GM12801 (cell line): ENCODE results near the gene KLK5.

Experiments used
- TF ChIP-seq, protein P1 (sequence below): IDR thresholded peaks from one replicate; pipeline ENCODE4 v1.5.1; 2011; ENCODE audit warnings: control low read depth; ENCODE audit not compliant: insufficient read length; ENCODE audit errors: extremely low read depth

The KLK5 gene

DNA sequence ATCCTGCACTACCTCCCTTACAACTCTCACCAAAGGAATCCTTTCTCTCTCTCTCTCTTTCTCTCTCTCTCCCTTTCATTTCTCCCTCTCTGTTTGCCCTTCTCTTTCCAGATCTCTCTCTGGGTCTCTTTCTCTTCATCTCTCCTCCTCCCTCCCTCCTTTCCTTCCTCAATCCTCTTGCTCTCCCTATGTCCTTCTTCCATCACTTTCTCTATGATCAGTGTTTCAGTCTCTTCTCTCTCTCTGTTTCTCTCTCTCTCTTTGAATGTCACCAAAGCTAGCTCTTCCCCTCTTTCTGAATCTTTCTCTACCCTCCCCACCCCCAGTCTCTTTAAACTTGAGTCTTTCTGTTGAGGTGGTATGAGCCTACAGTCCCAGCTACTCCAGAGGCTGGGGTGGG is 21.8 kb downstream of the KLK5 start:
- TF ChIP-seq, protein P1, sequence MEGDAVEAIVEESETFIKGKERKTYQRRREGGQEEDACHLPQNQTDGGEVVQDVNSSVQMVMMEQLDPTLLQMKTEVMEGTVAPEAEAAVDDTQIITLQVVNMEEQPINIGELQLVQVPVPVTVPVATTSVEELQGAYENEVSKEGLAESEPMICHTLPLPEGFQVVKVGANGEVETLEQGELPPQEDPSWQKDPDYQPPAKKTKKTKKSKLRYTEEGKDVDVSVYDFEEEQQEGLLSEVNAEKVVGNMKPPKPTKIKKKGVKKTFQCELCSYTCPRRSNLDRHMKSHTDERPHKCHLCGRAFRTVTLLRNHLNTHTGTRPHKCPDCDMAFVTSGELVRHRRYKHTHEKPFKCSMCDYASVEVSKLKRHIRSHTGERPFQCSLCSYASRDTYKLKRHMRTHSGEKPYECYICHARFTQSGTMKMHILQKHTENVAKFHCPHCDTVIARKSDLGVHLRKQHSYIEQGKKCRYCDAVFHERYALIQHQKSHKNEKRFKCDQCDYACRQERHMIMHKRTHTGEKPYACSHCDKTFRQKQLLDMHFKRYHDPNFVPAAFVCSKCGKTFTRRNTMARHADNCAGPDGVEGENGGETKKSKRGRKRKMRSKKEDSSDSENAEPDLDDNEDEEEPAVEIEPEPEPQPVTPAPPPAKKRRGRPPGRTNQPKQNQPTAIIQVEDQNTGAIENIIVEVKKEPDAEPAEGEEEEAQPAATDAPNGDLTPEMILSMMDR, result no peak

DNA sequence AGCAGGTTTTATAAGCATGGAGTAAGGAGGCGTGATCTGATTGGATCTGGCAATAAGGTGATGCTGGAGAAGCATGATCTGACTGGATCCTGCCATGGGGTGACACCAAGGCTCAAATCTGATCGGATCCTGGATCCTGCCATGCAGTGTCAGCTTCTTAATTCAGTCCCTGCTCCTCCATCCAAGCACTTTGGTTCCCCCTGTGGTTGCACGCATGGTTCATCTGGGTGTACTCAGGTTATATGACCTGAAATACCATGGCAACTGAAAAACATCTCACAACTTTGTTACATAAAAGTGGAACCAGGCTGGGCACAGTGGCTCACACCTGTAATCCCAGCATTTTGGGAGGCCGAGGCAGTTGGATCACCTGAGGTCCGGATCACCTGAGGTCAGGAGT is 24.0 kb downstream of the KLK5 start:
- TF ChIP-seq, protein P1, result no peak

DNA sequence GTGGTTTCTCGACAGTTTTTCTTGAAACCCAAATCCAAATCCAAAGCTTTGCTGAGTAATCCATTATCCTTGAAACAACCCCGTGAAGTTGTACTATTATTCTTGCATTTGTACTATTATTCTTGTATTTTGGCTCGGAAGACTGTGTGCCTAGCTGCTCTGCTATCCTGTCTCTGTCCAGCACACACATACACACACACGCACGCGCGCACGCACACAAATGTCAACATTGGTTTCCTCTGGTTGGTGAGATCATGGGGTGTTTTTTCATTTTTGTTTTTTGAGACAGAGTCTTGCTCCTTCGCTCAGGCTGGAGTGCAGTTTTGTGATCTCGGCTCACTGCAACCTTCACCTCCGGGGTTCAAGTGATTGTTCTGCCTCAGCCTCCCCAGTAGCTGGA is 26.7 kb downstream of the KLK5 start:
- TF ChIP-seq, protein P1, result no peak

DNA sequence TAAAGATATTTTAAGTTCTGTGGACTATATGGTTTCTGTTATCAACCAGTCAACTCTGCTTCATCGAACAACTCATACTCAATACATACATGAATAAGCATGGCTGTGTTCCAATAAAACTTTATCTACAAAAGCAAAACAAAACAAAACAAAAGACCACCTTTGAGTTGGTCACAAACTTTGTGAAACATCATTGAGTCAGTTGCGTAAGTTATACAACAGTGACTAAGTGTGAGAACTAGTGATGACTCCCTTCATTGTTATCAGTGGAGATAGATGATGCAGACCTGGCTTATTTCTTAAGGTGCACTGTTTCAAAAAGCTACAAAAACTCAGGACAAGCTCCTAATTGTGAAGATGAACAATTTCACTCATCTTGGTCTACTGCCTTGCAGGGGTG is 27.1 kb downstream of the KLK5 start:
- TF ChIP-seq, protein P1, result no peak

DNA sequence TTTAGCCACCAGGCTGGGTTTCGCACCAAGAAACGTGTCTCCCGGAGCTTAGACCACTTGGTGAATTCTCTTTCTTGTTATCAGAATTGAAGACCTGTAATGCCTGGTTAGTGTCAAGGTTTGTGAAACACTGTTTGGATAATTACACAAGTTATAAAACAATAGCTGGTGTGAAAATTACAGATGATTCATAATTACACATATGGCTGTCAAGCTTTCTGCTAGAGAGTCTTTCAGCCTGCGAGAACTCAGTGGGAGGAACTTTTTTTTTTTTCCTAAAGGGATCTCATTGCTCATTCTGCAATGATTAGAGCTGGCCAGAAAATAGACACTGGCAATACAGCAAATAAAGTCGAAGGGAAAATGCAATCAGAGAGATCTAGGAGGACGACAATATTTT is 28.3 kb downstream of the KLK5 start:
- TF ChIP-seq, protein P1, result no peak

DNA sequence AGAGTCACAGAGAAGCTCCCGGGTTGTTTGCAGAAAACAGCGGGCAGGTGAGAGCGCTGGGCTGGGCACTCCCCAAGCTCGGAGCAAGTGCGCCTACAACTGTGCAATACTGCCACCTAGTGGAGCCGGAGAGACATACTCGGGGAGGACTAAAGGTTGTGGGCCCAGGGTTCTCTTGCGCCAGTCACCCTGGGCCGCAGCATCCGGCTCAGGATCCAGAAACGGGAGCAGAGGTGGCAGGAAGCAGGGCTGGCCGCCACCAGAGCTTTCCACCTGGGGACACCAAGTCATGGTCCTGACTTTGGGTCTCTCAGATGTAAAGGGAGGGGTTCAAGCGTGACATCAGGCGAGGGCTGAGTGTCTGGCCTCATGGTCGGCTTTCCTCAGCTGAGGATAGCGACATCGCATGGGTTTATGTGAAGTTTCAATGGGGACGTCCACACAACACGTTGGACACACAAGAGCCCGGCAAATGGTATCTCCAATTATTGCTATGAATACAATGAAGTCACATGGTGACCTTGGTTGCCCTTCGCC is 30.5 kb downstream of the KLK5 start:
- TF ChIP-seq, protein P1, result no peak

DNA sequence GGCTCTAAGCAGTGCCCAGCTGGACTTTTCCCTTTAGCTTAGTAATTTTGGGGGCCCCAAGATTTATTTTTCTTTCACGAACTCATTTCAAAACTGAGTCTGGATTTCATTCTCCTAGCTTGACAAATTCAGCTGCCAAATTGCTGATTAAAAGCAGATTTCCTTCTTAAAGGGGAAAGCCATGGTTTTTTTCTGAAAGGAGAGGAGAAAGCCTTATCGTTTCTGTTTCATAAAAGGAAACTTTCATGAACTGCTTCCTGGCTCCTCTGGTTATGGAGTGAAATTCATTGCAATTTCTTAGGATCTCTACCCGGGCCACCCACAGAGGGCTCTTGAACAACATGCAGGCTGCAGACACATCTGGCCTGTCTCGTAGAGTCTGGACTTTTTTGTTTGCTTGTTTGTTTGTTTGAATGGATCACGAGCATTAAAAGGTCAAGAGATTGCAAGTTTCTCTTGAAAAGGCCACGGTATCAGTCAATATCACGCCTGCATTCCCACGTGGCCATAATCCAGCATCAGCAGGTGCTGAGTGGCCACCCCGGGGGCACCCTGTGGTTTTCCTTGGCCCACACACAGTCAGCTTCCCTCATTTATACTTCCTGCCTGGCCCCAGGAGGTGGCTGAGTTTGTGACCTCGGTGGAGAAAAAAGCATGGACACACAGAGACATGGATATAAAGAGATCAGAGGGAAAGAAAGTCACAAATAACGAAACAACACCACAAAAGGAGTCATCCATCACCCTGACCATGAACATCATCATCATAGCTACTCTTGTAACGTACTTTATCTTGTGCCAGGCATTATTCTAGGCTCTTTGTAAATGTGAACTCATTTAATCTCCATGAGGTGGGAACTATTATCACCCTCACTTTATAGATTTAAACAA is 31.2 kb downstream of the KLK5 start:
- TF ChIP-seq, protein P1, result no peak
